Activated naive CD4-positive, alpha-beta T cell treated with anti-CD3 and anti-CD28 coated beads, Interleukin-2, amount 50 U/mL, for 72 hours (primary cell): ENCODE data around the gene IL12RB2. TPM values are rescaled to one million over a fixed set of nuclear protein-coding genes. Genes with fewer than 3 reads are reported as not detected.
A peak's percentile ranks its signal among the peaks of the same experiment; 100 is the strongest.

Source experiments
- ATAC-seq, 2 donors: fragments of 150-1000 bp; cut with Tn5 transposase; 2 replicates each; pipeline ENCODE4 v1.10.0; 2021; ENCODE audit warnings: mild to moderate bottlenecking in 2 of 2, moderate library complexity in 2 of 2
- DNase-seq, 2 donors: peaks; one replicate each; pipeline ENCODE4 v3.0.0; 2021 to 2022; ENCODE audit warnings: low spot score in 2 of 2
- H3K27ac Mint-ChIP-seq, 2 donors: one replicate each; pipeline ENCODE4 v1.8.0; 2022; ENCODE audit warnings: mild to moderate bottlenecking in 2 of 2, mixed read lengths in 2 of 2
- H3K36me3 Mint-ChIP-seq, 2 donors: one replicate each; pipeline ENCODE4 v1.8.0; 2022; ENCODE audit warnings: mixed read lengths in 2 of 2
- H3K9me3 Mint-ChIP-seq, 2 donors: one replicate each; pipeline ENCODE4 v1.8.0; 2022; ENCODE audit warnings: mixed read lengths in 2 of 2
- total RNA-seq, 2 donors: library from RNA; stranded (reverse); gene quantifications; one replicate each; pipeline ENCODE4 v1.2.3, GENCODE V29; 2022

Gene IL12RB2
- total RNA-seq, 2 donors from 2014 or later, result 29.5 to 123 TPM

DNA sequence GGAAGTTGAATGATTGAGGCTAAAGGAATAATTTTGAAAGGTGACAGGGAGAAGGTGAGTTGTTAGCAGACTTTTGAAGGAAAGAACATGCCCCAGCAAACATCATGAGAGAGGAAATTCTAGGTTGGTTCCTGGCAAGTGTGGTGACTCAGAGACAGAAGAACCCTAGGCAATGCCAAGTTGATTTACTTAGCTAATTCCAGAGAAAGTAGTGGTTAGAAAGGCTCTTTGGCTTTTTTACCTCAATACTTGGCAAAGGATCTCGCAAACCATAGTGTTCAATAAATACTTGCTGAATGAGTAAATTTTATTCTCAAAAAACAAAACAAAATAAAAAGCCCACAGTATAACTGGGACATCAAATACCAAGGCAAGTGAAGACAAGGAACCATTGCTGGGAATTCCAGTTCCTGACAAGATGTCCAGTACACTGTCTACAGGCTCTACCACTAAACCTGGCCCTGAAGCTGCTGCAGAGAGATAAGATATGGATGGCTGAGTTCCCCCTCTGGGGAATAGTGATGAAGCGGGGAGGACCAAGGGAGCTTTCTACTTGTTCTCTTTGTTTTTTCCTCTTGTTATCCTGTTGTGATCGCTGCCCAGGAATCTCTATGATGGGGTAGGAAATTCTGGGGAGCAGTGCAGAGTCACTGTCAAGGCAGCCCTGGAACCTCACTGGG is 48.2 kb downstream of the IL12RB2 start:
- Mint-ChIP-seq H3K27ac (peak overlapping the region; percentile 83 to 92), H3K36me3 (peaks cover 42 to 70% of the 10 kb centered on the region in 2 donors), H3K9me3 (peaks cover 0 to 4% of the 10 kb centered on the region in 2 donors)
- no peak for DNase-seq
- no peak for ATAC-seq

DNA sequence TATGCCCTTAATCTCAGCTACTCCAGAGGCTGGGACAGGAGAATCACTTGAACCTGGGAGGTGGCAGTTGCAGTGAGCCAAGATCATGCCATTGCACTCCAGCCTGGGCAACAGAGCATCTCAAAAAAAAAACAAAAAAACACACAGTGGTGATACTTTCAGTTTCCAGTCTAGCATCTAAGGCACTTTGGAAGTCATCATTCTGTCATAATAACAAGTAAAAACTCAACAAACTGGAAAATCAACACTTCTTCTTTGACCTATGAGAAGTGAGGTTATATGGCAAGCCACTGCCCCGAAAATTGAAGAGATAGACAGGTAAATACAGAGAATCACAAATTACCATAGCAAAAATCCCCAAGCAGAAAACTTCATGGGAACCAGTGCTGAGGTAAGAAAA is 51.9 kb downstream of the IL12RB2 start:
- ATAC-seq, result peak in 1 of 2 donors; percentile 46
- peaks cover 26 to 68% of the 10 kb centered on the region in 2 donors for H3K36me3 Mint-ChIP-seq
- H3K27ac Mint-ChIP-seq, result peak overlapping the region in 1 of 2 donors; percentile 65

DNA sequence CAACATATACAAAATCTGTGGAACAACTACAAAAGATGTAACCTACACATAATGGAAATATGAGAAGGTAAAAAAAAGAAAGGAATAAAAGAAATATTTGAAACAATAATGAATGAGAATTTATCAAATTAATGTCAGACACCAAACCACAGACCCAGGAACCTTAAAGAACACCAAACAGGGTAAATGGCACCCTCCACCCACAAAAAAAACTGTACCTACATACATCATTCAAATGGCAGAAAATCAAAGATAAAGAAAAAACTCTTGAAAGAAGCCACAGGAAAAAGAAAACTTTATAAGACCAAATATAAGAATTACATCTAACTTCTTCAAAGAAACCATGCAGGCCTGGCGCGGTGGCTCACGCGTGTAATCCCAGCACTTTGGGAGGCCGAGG is 54.0 kb downstream of the IL12RB2 start:
- Mint-ChIP-seq H3K9me3 (no peaks in the 10 kb centered on the region), H3K27ac (peak overlapping the region in 1 of 2 donors; percentile 4), H3K36me3 (peaks cover 7 to 66% of the 10 kb centered on the region in 2 donors)
- ATAC-seq (no peak), DNase-seq (no peak)

More for the DNA sequence above, 51.9 kb downstream of the IL12RB2 start:
- DNase-seq, result no peak
- H3K9me3 Mint-ChIP-seq, result no peaks in the 10 kb centered on the region

DNA sequence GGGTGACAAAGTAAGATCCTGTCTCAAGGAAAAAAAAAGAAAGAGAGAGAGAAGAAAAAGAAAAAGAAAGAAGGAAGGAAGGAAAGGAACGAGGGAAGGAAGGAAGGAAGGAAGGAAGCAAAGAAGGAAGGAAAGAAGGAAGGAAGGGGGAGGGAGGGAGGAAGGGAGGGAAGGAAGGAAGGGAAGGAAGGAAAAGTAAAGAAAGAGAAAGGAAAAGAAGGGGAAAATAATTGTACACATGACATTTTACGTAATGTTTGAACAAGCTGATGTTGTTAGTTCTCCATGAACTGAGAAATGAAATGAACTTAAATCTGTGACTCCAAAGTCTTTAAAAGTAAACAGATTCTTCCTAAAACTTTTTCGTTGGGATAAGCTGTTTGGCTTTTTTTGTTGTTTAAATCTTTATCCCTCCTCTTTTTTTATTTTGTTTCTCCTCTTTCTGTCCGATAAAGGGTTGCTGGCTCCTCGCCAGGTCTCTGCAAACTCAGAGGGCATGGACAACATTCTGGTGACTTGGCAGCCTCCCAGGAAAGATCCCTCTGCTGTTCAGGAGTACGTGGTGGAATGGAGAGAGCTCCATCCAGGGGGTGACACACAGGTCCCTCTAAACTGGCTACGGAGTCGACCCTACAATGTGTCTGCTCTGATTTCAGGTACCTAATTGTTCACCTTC is 59.8 kb downstream of the IL12RB2 start:
- Mint-ChIP-seq H3K27ac (peak overlapping the region in 1 of 2 donors; percentile 59), H3K9me3 (no peaks in the 10 kb centered on the region), H3K36me3 (peaks cover 16 to 76% of the 10 kb centered on the region in 2 donors)
- ATAC-seq (no peak), DNase-seq (no peak)

DNA sequence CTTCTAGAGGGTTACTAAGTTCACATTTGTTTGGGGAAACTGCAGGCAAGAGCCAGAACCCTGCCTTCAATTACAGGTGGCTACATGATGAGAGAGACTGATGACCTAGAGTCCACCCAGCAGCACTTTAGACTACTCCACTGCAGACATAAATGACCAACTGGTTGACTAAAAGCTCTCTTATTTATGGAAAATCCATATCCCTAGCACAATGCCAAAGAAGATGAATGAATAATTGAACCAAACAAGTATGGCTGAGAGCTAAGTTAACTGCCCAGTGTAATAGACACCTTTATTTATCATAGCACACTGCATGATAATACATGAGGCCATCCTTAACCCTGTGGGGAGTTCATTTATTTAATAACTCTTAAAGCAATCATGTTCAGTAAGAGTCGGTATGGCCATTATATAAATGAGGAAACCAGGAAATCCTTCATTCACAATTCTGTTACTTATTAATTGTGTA is 60.4 kb downstream of the IL12RB2 start:
- ATAC-seq, result no peak
- no peak overlapping the region for H3K27ac Mint-ChIP-seq
- DNase-seq, result no peak
- H3K9me3 Mint-ChIP-seq, result no peaks in the 10 kb centered on the region
- H3K36me3 Mint-ChIP-seq, result peaks cover 16 to 78% of the 10 kb centered on the region in 2 donors

DNA sequence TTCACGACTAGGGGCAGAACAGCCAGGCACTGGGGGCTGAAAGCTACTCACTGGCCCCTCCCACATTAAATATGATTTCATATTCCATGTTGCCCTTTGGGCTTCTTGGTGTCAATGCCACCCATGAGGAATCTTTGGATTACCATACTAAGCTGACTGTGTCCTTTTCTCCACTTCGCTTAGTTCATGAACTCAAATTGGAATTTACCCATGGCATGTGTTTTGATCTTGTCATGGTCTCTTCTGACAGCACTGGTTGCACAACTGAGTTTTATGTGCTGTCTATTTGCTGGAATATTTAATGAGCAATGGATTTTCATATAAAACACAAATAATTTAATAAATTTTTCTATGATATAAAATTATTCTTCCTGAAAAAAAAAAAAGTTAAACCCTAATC is 63.4 kb downstream of the IL12RB2 start:
- H3K9me3 Mint-ChIP-seq, result no peaks in the 10 kb centered on the region
- H3K27ac Mint-ChIP-seq, result peak overlapping the region in 1 of 2 donors; percentile 50
- peaks cover 19 to 73% of the 10 kb centered on the region in 2 donors for H3K36me3 Mint-ChIP-seq
- DNase-seq (no peak), ATAC-seq (no peak)

DNA sequence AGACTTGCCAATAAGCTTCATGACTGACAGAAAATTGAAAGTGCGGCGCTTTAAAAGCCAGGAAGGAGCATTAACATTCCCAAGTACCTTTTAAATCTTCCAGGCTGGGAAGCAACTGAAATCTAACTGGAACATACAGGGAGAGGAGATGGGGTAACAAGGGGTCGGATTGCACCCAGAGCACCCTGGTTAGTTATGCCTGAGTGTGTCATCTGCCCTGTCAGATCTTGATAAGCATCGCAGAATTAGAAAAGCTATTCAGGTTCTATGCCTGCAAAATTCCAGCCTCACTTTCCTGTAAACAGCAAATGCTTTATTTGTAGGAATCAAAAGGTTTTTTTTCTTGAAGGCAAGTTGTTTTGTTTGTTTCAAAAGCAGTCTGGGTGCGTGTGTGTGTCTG is 64.0 kb downstream of the IL12RB2 start:
- Mint-ChIP-seq H3K27ac (peak overlapping the region in 1 of 2 donors; percentile 50), H3K9me3 (no peaks in the 10 kb centered on the region), H3K36me3 (peaks cover 25 to 76% of the 10 kb centered on the region in 2 donors)
- no peak for DNase-seq
- no peak for ATAC-seq

DNA sequence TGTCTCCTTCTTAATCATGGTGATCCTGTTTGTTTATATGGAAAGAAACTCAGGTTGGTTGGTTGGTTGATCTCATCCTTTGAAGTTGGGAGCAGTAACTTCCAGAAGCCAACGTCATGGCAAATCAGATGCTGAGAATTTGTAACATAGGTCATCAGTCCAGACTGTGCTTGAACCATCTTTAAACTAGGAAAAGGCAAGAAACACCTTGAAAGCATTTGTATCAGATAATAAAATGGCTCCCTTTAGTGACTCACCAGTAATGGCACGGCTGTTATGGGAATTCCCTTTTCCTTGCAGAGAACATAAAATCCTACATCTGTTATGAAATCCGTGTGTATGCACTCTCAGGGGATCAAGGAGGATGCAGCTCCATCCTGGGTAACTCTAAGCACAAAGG is 64.5 kb downstream of the IL12RB2 start:
- Mint-ChIP-seq H3K9me3 (no peaks in the 10 kb centered on the region), H3K27ac (no peak overlapping the region), H3K36me3 (peaks cover 30 to 77% of the 10 kb centered on the region in 2 donors)
- ATAC-seq (no peak), DNase-seq (no peak)

DNA sequence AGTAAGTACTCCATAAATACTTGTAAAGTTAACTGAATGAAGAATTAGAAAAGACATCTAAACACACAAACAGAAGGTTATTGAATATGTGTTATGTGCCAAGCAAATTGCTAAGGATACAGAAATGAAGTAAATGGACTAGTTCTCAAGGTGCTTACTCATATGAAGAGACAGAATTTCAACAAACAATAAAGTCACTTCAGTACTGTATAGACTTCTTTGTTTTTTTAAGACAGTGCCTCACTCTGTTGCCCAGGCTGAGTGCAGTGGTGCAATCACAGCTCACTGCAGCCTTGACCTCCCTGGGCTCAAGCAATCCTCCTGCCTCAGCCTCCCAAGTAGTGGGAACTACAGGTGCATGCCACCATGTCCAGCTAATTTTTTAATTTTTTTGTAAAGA is 65.2 kb downstream of the IL12RB2 start:
- ATAC-seq, result peak in 1 of 2 donors; percentile 82
- Mint-ChIP-seq H3K36me3 (peaks cover 32 to 80% of the 10 kb centered on the region in 2 donors), H3K27ac (peak overlapping the region in 1 of 2 donors; percentile 29), H3K9me3 (no peaks in the 10 kb centered on the region)
- DNase-seq, result no peak

DNA sequence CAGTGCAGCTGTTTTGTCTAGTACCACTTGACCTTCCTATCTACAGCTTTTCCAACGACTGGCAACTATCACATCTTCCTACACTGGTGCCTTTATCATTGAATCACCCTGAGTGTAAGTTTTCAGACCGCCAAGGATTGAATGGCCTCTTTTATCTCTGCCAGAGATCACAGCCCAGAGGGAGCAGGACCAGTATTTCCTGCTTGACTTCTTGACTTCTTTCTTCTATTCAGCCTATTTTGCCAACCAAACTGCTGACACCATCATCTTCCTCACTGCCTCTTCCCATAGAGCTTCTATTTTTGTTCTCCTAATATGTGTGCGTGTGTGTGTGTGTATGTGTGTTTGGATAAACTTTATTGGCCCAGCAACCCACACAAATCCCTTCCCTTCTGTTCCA is 68.7 kb downstream of the IL12RB2 start:
- Mint-ChIP-seq H3K27ac (peak overlapping the region in 1 of 2 donors; percentile 2), H3K9me3 (no peaks in the 10 kb centered on the region)
- ATAC-seq, result no peak

DNA sequence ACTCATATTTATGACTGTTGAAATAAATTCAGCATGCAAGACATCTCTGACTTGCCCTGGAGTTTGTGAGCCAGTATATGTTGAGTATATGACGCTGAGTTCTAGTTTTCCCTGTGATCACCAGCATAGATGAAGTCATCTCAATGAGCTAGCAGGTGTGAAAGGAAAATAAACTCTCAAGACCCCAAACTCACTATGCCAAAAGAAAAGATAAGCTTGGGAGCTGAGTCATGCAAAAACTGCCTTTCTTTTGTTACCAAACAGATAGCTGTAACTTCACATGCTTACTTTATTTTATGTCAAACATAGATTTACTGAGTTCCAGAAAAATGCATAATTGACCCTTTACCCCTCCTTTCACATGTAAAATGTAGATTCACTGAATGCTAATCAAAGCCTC is 69.6 kb downstream of the IL12RB2 start:
- ATAC-seq (no peak), DNase-seq (no peak)
- Mint-ChIP-seq H3K9me3 (peaks cover 0 to 2% of the 10 kb centered on the region in 2 donors), H3K27ac (no peak overlapping the region), H3K36me3 (peaks cover 42 to 75% of the 10 kb centered on the region in 2 donors)

More for the DNA sequence above, 68.7 kb downstream of the IL12RB2 start:
- no peak for DNase-seq
- peaks cover 45 to 75% of the 10 kb centered on the region in 2 donors for H3K36me3 Mint-ChIP-seq

DNA sequence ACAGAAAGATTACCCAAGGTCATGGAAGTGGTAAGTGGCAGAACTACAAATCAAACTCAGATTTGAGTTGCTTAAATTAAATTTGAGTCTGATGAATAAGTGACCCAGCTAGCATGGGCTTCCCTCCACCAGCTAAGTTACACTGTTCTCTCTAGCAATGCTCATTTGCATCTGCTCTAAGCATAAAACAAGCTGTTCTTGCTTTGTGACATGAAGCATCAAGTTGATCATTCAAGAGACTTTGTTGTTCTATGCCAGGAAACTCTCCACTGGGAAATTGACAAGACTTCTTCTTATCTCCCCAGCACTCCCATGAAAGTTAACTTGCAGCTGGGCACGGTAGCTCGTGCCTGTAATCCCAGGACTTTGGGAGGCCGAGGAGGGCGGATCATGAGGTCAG is 73.5 kb downstream of the IL12RB2 start:
- ATAC-seq (no peak), DNase-seq (no peak)
- Mint-ChIP-seq H3K27ac (no peak overlapping the region), H3K9me3 (peaks cover 24 to 28% of the 10 kb centered on the region in 2 donors), H3K36me3 (peaks cover 75 to 90% of the 10 kb centered on the region in 2 donors)

DNA sequence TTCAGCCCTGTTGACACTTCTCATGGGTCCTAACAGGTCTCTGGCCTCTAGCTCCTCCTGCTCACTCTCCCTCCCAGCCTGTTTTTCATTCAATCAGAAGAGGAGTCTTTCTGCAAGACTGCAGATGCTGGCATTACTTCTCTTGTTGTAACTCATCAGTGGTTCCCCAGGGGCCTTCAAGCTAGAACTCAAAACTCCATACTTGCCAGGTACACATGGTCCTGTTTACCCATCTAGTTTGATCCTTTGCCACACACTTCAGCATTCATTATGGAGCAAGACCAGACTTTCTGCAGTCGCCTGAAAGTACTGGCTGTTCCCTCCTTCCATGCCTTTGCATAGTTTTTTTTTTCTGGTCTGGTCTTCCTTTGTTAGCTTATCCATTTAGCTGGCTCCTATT is 74.6 kb downstream of the IL12RB2 start:
- no peak for DNase-seq
- H3K27ac Mint-ChIP-seq, result peak overlapping the region in 1 of 2 donors; percentile 58

DNA sequence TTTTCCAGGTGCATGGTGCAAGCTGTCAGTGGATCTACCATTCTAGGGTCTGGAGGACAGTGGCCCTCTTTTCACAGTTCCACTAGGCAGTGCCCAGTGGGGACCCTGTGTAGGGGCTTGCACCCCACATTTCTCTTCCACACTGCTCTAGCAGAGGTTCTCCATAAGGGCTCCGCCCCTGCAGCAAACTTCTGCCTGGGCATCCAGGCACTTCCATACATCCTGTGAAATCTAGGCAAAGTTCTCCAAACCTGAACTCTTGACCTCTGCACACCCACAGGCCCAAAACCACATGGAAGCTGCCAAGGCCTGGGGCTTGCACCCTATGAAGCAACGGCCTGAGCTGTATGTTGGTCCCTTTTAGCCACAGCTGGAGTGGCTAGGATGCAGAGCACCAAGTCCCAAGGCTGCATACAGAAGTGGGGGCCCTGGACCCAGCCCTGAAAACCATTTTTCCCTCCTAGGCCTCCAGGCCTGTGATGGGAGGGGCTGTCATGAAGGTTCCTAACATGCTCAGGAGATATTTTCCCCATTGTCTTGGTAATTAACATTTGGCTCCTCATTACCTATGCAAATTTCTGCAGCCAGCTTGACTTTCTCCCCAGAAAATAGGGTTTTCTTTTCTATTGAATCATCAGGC is 76.4 kb downstream of the IL12RB2 start:
- Mint-ChIP-seq H3K36me3 (peaks cover 65 to 70% of the 10 kb centered on the region in 2 donors), H3K27ac (no peak overlapping the region), H3K9me3 (peaks cover 24 to 28% of the 10 kb centered on the region in 2 donors)
- ATAC-seq (no peak), DNase-seq (no peak)

More for the DNA sequence above, 74.6 kb downstream of the IL12RB2 start:
- Mint-ChIP-seq H3K9me3 (peaks cover 24 to 28% of the 10 kb centered on the region in 2 donors), H3K36me3 (peaks cover 68 to 82% of the 10 kb centered on the region in 2 donors)
- no peak for ATAC-seq

DNA sequence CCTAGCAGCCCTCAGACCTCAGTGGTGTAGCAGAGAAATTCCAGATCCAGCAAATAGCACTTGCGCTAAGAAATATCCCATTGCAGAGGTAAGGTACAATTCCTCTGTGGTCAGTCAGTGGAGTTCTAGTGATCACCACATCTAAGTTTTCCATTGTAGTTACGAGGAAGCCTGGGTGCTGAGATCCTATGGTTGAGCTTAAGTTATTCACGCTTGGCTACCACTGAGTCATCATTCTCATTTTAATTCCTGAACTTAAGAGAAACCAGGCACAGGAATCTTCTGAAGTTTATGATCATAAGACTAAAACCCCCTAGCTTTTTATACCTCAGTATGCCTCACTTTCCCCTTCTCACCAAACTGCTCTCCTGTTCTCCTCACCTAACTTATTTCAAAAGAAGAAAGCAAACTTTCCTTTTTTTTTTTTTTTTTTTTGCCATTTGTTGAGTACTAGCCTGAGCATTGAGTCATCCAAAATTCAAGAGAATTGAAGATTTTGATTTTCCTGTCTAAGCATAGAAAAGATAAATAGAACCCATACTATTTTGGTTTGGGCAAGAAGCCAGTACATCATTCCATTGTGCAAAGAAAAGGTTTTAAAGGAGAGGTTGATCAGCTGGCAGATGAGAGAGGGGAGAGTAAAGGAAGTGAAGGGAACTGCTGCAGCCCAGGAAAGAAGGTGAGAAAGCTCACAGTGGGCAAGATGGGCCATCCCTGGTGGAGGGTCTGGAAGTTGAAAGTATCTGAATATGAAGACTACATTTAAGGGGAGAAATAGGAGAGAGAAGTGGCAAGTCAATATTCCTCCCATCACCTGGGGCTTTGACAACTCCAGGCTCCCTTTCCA is 82.6 kb downstream of the IL12RB2 start:
- ATAC-seq (peak in 1 of 2 donors; percentile 66), DNase-seq (no peak)
- Mint-ChIP-seq H3K27ac (peak overlapping the region; percentile 47 to 81), H3K9me3 (no peaks in the 10 kb centered on the region), H3K36me3 (peaks cover 47 to 48% of the 10 kb centered on the region in 2 donors)

DNA sequence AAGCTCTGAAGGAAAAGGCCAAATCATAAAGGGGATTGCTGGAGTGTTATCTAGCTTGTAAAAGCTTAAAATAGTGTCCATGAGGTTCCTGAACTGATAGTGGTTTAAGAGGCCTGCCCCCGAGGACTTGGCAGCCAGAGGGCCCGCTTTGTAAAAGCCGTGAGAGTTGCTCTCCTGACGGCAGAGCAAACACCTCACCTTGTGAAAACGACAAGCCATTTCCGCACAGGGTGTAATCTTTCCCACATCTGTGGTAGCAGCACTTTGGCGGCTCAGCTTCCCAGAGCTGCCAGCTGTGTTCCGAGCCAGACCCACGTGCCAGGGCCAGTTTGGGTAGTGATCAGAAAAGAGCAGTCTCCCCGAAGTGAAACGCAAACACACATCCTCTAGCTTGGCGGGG is 85.6 kb downstream of the IL12RB2 start:
- H3K9me3 Mint-ChIP-seq, result no peaks in the 10 kb centered on the region
- H3K27ac Mint-ChIP-seq, result peak overlapping the region; percentile 53 to 56
- peak in 1 of 2 donors; percentile 33 for ATAC-seq
- DNase-seq, result no peak
- peaks cover 52 to 60% of the 10 kb centered on the region in 2 donors for H3K36me3 Mint-ChIP-seq
